Neutrophil (primary cell): Measurements from ENCODE around the gene SGCA.

Source experiments
- H3K27ac ChIP-seq: fragments of 200-600 bp; sonication (generic); 2 replicates; pipeline ENCODE4 v1.5.1; 2016; ENCODE audit warnings: mild to moderate bottlenecking, moderate library complexity
- H3K27me3 ChIP-seq: fragments of 200-600 bp; sonication (generic); 2 replicates; pipeline ENCODE4 v1.6.0; 2016; ENCODE audit warnings: mild to moderate bottlenecking
- H3K36me3 ChIP-seq: fragments of 200-600 bp; sonication (generic); 2 replicates; pipeline ENCODE4 v1.5.1; 2017
- H3K4me1 ChIP-seq, 2 experiments: fragments of 200-600 bp in 1 of 2; sonication (generic) in 1 of 2; 1 replicate in 1 of 2; 2 replicates in 1 of 2; pipeline versions ENCODE4 v1.5.1 to v1.6.1; 2013 to 2016; ENCODE audit warnings: low read depth in 1 of 2, low read length in 1 of 2, mild to moderate bottlenecking in 1 of 2, moderate library complexity in 1 of 2; ENCODE audit not compliant: control insufficient read depth in 1 of 2, insufficient read depth in 1 of 2
- H3K4me3 ChIP-seq, 2 experiments: fragments of 200-600 bp in 1 of 2; sonication (generic) in 1 of 2; 1 replicate in 1 of 2; 2 replicates in 1 of 2; pipeline ENCODE4 v1.5.1; 2013 to 2016; ENCODE audit warnings: low read depth in 1 of 2, low read length in 1 of 2, mild to moderate bottlenecking in 1 of 2, moderate library complexity in 1 of 2
- H3K9me3 ChIP-seq: fragments of 200-600 bp; sonication (generic); 2 replicates; pipeline ENCODE4 v1.5.1; 2016
- TF ChIP-seq, protein P1 (sequence below): fragments of 200-600 bp; sonication (generic); IDR thresholded peaks from 2 replicates; pipeline ENCODE4 v1.5.1; 2016; ENCODE audit warnings: antibody characterized with exemption

SGCA gene

DNA sequence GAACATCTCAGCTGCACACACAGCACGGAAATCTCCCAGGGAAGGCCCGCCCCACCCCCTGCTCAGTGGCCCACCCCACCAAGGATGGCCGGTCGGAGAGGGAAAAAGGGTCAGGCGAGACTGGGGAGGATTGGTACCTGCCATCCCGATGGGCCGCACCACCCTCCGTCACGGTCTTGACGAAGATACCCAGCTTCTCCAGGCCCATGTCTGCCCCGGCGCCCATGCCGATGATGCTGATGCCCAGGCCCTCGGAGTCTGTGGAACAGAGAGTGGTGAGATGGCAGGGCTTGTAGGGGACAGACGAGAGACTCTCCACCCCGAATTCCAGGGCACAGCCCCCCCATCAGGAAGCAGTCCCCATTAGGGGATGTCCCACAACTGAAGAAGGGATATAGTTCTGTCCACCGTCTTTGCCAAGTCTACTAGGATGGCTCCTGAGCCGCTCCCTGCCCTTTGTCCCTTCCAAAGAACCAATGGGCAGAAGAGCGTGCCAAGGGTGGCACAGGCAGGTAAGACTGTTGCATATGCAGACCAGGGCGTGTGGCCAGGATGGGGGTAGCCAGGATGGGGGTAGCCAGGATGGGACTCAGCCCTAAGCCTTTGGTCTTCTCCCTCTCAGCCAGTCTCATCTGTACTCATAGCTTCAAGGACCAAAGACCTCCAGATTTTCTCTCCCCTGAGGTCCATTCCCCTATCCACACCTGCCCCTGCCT, 22.2 kb upstream of the SGCA start:
- no peak overlapping the region for H3K27ac ChIP-seq
- peaks cover 80% of the 10 kb centered on the region for H3K36me3 ChIP-seq
- no peaks in the 10 kb centered on the region for H3K9me3 ChIP-seq
- no peak overlapping the region for H3K4me3 ChIP-seq
- TF ChIP-seq, protein P1, sequence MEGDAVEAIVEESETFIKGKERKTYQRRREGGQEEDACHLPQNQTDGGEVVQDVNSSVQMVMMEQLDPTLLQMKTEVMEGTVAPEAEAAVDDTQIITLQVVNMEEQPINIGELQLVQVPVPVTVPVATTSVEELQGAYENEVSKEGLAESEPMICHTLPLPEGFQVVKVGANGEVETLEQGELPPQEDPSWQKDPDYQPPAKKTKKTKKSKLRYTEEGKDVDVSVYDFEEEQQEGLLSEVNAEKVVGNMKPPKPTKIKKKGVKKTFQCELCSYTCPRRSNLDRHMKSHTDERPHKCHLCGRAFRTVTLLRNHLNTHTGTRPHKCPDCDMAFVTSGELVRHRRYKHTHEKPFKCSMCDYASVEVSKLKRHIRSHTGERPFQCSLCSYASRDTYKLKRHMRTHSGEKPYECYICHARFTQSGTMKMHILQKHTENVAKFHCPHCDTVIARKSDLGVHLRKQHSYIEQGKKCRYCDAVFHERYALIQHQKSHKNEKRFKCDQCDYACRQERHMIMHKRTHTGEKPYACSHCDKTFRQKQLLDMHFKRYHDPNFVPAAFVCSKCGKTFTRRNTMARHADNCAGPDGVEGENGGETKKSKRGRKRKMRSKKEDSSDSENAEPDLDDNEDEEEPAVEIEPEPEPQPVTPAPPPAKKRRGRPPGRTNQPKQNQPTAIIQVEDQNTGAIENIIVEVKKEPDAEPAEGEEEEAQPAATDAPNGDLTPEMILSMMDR, result no peak
- peaks cover 60 to 61% of the 10 kb centered on the region in 2 experiments for H3K4me1 ChIP-seq
- H3K27me3 ChIP-seq, result no peaks in the 10 kb centered on the region

DNA sequence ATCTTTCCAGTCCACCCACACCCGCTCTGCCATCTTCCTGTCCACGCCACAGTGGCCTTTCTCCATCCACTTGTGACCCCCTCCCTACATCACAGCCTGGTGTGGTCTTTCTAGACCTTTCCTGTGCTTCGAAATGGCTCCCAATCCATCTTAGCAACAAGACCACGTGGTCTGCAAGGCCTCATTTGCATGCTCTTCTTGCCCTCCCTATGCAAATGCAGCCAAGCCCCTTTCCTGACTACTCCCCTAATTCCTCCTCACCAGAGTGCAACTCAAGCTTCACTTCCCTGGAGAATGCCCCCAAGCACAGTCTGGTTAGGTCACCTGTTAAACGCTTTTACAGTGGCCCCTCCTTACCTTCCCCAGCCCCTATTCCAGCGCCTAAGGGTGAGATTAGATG, 21.4 kb upstream of the SGCA start:
- H3K4me1 ChIP-seq, result peaks cover 60 to 66% of the 10 kb centered on the region in 2 experiments
- H3K27me3 ChIP-seq, result no peaks in the 10 kb centered on the region
- no peak overlapping the region for H3K4me3 ChIP-seq
- no peaks in the 10 kb centered on the region for H3K9me3 ChIP-seq
- TF ChIP-seq, protein P1, result no peak
- H3K27ac ChIP-seq, result no peak overlapping the region
- H3K36me3 ChIP-seq, result peaks cover 72% of the 10 kb centered on the region

DNA sequence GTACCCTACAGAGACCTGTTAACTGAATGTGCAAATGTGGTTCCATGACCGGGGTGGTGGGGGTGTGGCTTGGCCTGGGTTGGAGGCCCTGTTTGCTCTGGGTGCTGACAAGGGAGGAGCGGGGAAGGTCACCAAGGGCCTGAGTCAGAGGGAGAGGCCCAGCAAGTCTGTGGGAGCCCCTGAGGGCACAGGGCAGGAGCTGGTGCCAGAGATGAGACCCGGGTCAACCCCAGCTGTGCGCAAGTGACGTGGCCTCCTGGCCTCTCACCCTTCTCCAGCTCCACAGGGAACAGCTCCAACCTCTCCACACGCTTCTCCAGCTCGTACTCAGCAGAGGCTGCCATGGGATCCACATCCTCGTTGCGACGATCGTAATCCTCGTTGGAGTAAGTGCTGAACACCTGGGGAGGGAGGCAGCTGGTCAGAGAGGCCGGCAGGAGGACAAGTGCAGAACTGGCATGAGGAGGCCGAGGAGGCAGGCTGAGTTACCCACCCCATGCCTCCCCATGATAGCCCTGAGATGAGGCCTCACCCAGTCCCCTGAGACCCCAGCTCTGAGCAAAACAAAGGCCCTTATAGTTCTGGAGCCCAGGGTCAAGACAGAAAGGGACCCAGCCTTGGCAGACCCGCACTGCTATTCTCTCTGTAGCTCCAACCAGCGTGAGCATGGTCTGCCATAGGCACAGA, 20.8 kb upstream of the SGCA start:
- peak overlapping the region; percentile 99 for H3K27ac ChIP-seq
- no peak overlapping the region for H3K4me3 ChIP-seq
- peaks cover 57 to 61% of the 10 kb centered on the region in 2 experiments for H3K4me1 ChIP-seq
- H3K9me3 ChIP-seq, result no peaks in the 10 kb centered on the region
- H3K27me3 ChIP-seq, result no peaks in the 10 kb centered on the region
- H3K36me3 ChIP-seq, result peaks cover 66% of the 10 kb centered on the region
- TF ChIP-seq, protein P1, result no peak

DNA sequence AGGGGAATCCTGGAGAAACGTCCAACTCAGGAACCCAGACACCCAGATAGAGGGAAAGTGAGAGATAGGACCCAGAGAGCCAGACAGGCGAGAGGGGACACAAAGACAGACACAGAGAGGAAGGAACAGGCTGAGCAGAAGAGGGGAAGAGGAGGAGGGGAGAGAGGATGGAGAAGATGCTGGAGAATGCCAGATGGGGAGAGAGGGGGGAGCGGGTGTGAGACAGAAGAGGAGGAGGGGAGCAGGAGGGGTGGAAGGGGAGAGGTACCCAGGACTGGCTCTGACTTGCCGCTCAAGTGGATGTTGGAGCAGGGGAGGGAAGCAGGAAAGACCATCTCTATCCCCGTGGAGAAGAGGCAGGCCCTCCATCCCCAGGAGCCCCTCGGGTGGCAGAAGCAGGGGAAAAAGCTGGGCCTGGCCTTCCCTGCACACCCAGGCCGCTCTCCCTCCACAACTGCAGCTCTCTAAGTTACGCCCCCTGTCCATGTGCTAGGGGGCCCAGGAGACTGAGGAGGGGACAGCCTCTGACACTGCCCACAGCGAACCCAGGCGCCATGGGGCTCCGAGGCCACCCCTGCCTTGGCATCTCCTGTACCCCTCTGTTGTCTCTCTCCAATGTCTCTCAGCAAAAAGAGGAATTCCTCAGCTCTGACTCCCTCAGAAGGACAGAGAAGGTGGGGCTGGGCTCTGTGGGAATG, 20.1 kb upstream of the SGCA start:
- TF ChIP-seq, protein P1, result no peak
- H3K4me1 ChIP-seq, result peaks cover 50 to 55% of the 10 kb centered on the region in 2 experiments
- no peaks in the 10 kb centered on the region for H3K27me3 ChIP-seq
- peak overlapping the region in 1 of 2 experiments; percentile 98 for H3K4me3 ChIP-seq
- H3K9me3 ChIP-seq, result no peaks in the 10 kb centered on the region
- H3K27ac ChIP-seq, result peak overlapping the region; percentile 99
- H3K36me3 ChIP-seq, result peaks cover 59% of the 10 kb centered on the region

DNA sequence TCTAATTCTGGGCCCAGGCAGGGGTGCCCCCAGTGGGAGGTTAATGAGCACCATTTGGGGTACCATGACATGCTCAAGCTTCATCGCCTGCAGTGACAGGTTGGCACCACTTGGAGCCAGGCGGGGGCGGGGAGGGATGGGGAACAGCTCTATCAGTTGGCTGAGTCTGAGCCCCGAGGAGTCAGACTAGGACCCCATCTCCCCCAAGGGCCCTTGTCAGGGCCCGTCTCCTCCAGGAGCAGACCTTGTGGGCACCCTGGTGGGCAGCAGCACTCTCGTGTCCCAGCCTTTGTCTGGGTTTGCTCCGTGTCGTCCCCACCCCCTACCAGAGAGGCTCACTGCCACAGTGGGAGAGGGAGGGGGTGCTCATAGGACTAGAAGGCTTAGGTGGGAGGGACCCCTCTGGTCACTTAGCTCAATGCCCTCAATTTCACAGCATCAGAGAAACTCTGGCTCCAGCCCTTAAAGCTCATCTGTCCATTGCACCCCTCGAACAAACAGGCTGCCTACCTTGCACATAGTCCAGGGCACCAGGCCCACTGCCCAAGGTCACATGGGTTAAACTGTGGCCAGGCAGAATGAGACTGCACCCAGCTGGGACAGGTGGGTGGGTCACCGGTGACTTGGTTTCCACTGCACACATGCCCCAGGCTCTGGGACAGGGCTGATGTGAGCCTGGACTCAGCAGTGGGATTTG, 19.4 kb upstream of the SGCA start:
- Histone ChIP-seq H3K27me3 (no peaks in the 10 kb centered on the region), H3K9me3 (no peaks in the 10 kb centered on the region), H3K4me3 (peak overlapping the region; percentile 97 to 98), H3K36me3 (peaks cover 52% of the 10 kb centered on the region), H3K4me1 (peaks cover 47 to 53% of the 10 kb centered on the region in 2 experiments), H3K27ac (peak overlapping the region; percentile 99)
- TF ChIP-seq, protein P1, result no peak
